ENCODE measurements around the gene SNAPC3. TPM values are rescaled to one million over a fixed set of nuclear protein-coding genes. Genes with fewer than 3 reads are reported as not detected.

The SNAPC3 gene
- 53.9 and 64.2 TPM in 2 replicates for total RNA-seq

GRCh38 chr9:15422372-15423230, at the start of gene SNAPC3:
Gene SNAPC3, plus strand, starts transcription at chr9:15422876. Its CDS starts 4 bp downstream, at chr9:15422880.

DNA sequence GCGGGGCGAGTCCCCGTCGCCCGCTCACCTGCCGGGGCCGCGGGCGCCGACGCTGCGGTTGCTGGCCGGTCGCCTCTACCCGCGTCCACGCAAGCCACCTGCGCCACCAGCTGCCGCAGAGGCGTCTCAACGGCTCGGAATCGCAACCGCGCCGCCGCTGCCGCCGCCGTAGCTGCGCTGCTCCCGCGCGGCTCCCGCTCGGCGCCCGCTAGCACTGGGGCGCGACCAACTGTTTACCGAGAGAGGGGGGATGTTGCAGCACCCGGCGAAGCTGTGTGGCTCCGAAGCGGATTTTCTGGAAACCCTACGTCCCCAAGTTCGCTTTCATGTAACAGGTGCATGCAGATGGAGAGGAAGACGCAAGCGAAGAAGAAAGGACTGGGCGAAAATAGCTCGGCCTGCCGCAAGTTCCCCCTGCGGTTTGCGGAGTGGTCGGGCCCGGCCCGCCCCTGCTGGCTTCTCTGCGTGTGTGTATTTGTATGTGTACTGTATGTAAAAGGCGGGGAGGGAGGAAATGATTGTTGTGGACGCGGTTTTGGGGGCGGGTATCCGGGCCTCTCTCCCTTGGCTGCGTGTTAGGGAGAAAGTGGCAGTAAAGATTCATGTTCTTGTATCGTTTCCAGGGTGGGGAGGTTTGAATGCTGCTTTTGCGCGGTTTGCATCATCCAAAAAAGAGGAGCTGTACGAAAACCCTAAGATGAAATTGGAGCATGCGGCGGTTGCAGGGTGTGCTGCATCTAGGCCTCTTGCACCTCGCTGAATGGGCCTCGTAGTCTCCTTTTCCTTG, 88.3 kb downstream of the SNAPC3 start, which contains the start of gene PSIP1:
TSS of gene PSIP1 (minus strand) at position 182 of the 787 bp plus-strand sequence. CDS start 782 bp downstream, outside the sequence.

Other genes starting within 250 kb of the SNAPC3 start
- gene TTC39B, start 115.7 kb upstream of the SNAPC3 start, total RNA-seq: 17.5 and 31.7 TPM in 2 replicates
- gene PSIP1, start 88.1 kb downstream of the SNAPC3 start, total RNA-seq: 70.5 and 85.3 TPM in 2 replicates
- gene CCDC171, start 130.2 kb downstream of the SNAPC3 start, total RNA-seq: 3.3 and 4.5 TPM in 2 replicates